Transverse colon (tissue), 4 donors: Measurements from ENCODE around the gene BHLHE23.

ENCODE experiments used
- CTCF ChIP-seq, 5 experiments: fragments of 200-600 bp in 3 of 5; fragments of 450-650 bp in 2 of 5; sonication (generic) in 3 of 5; IDR thresholded peaks; 1 replicate in 2 of 5; 2 replicates in 3 of 5; pipeline ENCODE4 v1.5.1; 2016 to 2017; ENCODE audit warnings: antibody characterized with exemption in 5 of 5, inconsistent platforms in 3 of 5, mild to moderate bottlenecking in 2 of 5, moderate library complexity in 1 of 5
- POLR2A ChIP-seq: fragments of 450-650 bp; IDR thresholded peaks from one replicate; pipeline ENCODE4 v1.6.1; 2016; ENCODE audit warnings: antibody characterized with exemption, mild to moderate bottlenecking, moderate library complexity
- POLR2AphosphoS5 ChIP-seq, 3 donors: sonication (generic); formaldehyde crosslinking; IDR thresholded peaks; one replicate each; pipeline ENCODE4 v1.6.1; 2016; ENCODE audit warnings: antibody characterized with exemption in 3 of 3

GRCh38 chr20:62983210-62983609 is 23.6 kb downstream of the BHLHE23 start:
- TF ChIP-seq POLR2A (no peak), CTCF (IDR thresholded peaks at IDR 0.05) (no peak), POLR2AphosphoS5 (IDR thresholded peaks at IDR 0.05) (no peak)
